Ishikawa (cell line): ENCODE results near the gene COL6A5.

ENCODE experiments used
- CEBPB ChIP-seq: IDR thresholded peaks from 2 replicates; pipeline ENCODE4 v1.6.1; 2012
- CREB1 ChIP-seq: IDR thresholded peaks from 2 replicates; pipeline ENCODE4 v1.6.1; 2012; ENCODE audit warnings: low read depth
- EGR1 ChIP-seq: IDR thresholded peaks from 2 replicates; pipeline ENCODE4 v1.6.1; 2012
- EP300 ChIP-seq: IDR thresholded peaks from 2 replicates; pipeline ENCODE4 v1.6.1; 2012; ENCODE audit warnings: borderline replicate concordance
- FOXM1 ChIP-seq: IDR thresholded peaks from 2 replicates; pipeline ENCODE4 v1.6.1; 2012; ENCODE audit warnings: low read depth, borderline replicate concordance
- MAX ChIP-seq: IDR thresholded peaks from 2 replicates; pipeline ENCODE4 v1.6.1; 2012
- NFIC ChIP-seq: IDR thresholded peaks from 2 replicates; pipeline ENCODE4 v1.6.1; 2012
- RAD21 ChIP-seq: IDR thresholded peaks from 2 replicates; pipeline ENCODE4 v1.6.1; 2012; ENCODE audit warnings: low read depth
- REST ChIP-seq: IDR thresholded peaks from 2 replicates; pipeline ENCODE4 v1.6.1; 2012; ENCODE audit warnings: low read depth, mild to moderate bottlenecking
- TAF1 ChIP-seq: IDR thresholded peaks from 2 replicates; pipeline ENCODE4 v1.6.1; 2012; ENCODE audit warnings: low read depth, mild to moderate bottlenecking
- TCF12 ChIP-seq: IDR thresholded peaks from 2 replicates; pipeline ENCODE4 v1.6.1; 2012; ENCODE audit warnings: low read depth
- TEAD4 ChIP-seq: IDR thresholded peaks from 2 replicates; pipeline ENCODE4 v1.6.1; 2012
- USF1 ChIP-seq: IDR thresholded peaks from 2 replicates; pipeline ENCODE4 v1.6.1; 2012
- YY1 ChIP-seq: IDR thresholded peaks from 2 replicates; pipeline ENCODE4 v1.6.1; 2012; ENCODE audit warnings: low read depth
- ZBTB7A ChIP-seq: IDR thresholded peaks from 2 replicates; pipeline ENCODE4 v1.6.1; 2012; ENCODE audit warnings: low read depth

The COL6A5 gene

DNA sequence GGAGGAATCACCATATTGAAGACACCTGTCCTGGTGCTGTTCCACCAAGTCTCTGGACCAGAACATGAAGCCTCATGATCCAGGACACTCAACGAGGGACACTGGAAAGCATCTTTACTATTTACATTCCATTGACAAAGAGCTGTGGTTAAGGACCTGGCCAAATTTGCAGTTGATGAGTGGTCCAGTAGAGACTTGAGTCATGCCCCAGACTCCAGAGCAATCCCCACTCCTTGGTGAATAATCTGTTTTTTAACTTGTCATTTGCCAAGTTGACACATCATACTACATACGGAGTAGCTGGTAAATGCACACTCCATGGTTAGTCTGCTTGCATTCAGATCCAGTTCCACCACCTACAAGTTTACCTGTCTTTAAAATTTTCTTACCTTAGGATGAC, 170.3 kb downstream of the COL6A5 start:
- TF ChIP-seq TEAD4: no peak
- TF ChIP-seq FOXM1: no peak
- no peak for TF ChIP-seq YY1
- no peak for TF ChIP-seq MAX
- TF ChIP-seq CEBPB: no peak
- TF ChIP-seq RAD21: no peak
- TF ChIP-seq NFIC: no peak
- no peak for TF ChIP-seq TAF1
- TF ChIP-seq EP300: no peak
- no peak for TF ChIP-seq USF1
- no peak for TF ChIP-seq EGR1
- TF ChIP-seq REST: no peak
- TF ChIP-seq CREB1: no peak
- no peak for TF ChIP-seq ZBTB7A
- no peak for TF ChIP-seq TCF12

GRCh38 chr3:130516645-130517512, 171.4 kb downstream of the COL6A5 start, which contains the start of gene COL6A6:
Gene COL6A6, plus strand, starts transcription at chr3:130517177. Its CDS starts 43,188 bp downstream, at chr3:130560365.
- TF ChIP-seq EGR1: no peak
- TF ChIP-seq FOXM1: no peak
- no peak for TF ChIP-seq TEAD4
- TF ChIP-seq MAX: no peak
- no peak for TF ChIP-seq CEBPB
- TF ChIP-seq NFIC: no peak
- TF ChIP-seq ZBTB7A: no peak
- TF ChIP-seq REST: no peak
- no peak for TF ChIP-seq RAD21
- TF ChIP-seq USF1: no peak
- TF ChIP-seq CREB1: no peak
- no peak for TF ChIP-seq TCF12
- no peak for TF ChIP-seq TAF1

DNA sequence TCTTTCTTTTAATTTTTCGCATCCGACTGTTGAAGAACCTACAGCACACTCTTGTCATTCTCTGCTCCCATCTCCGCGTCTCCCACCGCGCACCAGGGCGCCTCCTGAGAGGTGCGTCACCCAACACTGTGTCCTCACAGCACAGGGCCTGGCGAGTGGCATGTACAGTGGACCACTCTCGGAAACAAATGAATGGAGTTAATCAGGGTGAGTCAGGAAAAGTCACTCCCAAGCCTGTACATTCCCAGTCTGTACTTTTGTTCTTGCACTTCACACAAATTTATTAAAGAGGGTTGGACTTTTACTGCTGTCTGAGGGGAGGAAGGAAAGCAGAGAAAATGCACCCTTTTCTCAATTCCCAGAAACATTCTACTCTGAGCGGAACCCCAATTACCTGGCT, 172.1 kb downstream of the COL6A5 start:
- no peak for TF ChIP-seq CEBPB
- TF ChIP-seq REST: no peak
- TF ChIP-seq EP300: no peak
- TF ChIP-seq TCF12: no peak
- TF ChIP-seq USF1: no peak
- TF ChIP-seq ZBTB7A: no peak
- TF ChIP-seq EGR1: no peak
- no peak for TF ChIP-seq FOXM1
- no peak for TF ChIP-seq NFIC
- TF ChIP-seq RAD21: no peak
- no peak for TF ChIP-seq TAF1
- TF ChIP-seq YY1: no peak
- TF ChIP-seq TEAD4: no peak

DNA sequence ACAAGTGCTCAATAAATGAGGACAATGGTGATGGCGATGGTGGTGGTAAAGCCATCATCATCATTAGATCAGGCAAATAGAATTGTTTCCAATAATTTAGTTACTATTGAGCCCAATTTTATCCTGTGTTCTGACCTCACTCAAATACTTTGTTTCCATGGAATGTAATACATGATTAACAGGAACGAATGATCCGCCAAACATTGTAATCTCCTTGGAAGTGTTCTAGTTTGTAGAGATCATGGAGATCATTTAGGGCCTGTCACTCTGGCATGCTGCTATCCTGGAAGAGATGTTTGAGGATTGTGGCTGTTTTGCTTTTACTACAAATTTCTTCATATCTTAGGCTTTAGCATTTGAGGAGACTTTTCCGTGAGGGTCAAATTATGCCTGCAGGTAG, 174.3 kb downstream of the COL6A5 start:
- TF ChIP-seq FOXM1 (no peak), REST (no peak), EP300 (no peak), CREB1 (no peak), USF1 (no peak), RAD21 (no peak), TAF1 (no peak), MAX (no peak), TCF12 (no peak), EGR1 (no peak)
